HEK293 (cell line): ENCODE measurements around the gene ARNT2.

Experiments used
- CTCF ChIA-PET: fragments of 350-600 bp; formaldehyde crosslinking; extraction: SDS; loops from one replicate; lab custom pipeline; 2021; ENCODE audit warnings: antibody characterized with exemption; lab: Yijun Ruan, JAX
- POLR2A ChIA-PET: fragments of 300-600 bp; formaldehyde crosslinking; extraction: SDS; loops from one replicate; lab custom pipeline; 2020; ENCODE audit warnings: antibody characterized with exemption, inconsistent platforms; lab: Yijun Ruan, JAX
- H3K27ac ChIP-seq: fragments of 200-500 bp; sonication (Bioruptor generic); 2 replicates; pipeline ENCODE4 v1.5.1; 2014; ENCODE audit warnings: low read depth, low read length, control low read depth, inconsistent platforms; ENCODE audit errors: extremely low read depth
- H3K36me3 ChIP-seq, 2 experiments: fragments of 200-500 bp in 1 of 2; sonication (Bioruptor generic) in 1 of 2; 1 replicate in 1 of 2; 2 replicates in 1 of 2; pipeline ENCODE4 v1.5.1; 2014 to 2017; ENCODE audit warnings: inconsistent platforms in 2 of 2, low read length in 2 of 2; ENCODE audit not compliant: control insufficient read depth in 2 of 2, insufficient read depth in 1 of 2
- H3K4me1 ChIP-seq: fragments of 200-500 bp; sonication (Bioruptor generic); 2 replicates; pipeline ENCODE4 v1.5.1; 2014; ENCODE audit warnings: mild to moderate bottlenecking, low read length, inconsistent platforms; ENCODE audit not compliant: control insufficient read depth, insufficient read depth
- H3K4me3 ChIP-seq: 2 replicates; pipeline ENCODE4 v1.5.1; 2011; ENCODE audit warnings: low read depth, mild to moderate bottlenecking, control low read depth, low read length, moderate library complexity
- H3K9me3 ChIP-seq: fragments of 200-500 bp; sonication (Bioruptor generic); 2 replicates; pipeline ENCODE4 v1.5.1; 2014; ENCODE audit warnings: low read depth, low read length, inconsistent platforms; ENCODE audit not compliant: control insufficient read depth, insufficient read depth
- PBX3 ChIP-seq: sonication (generic); formaldehyde crosslinking; IDR thresholded peaks from 2 replicates; pipeline ENCODE4 v1.8.1; 2022; ENCODE audit warnings: mild to moderate bottlenecking, moderate library complexity, missing genetic modification reagents
- SALL2 ChIP-seq: fragments of 450-650 bp; formaldehyde crosslinking; IDR thresholded peaks from 2 replicates; pipeline ENCODE4 v1.5.0; 2017; ENCODE audit warnings: missing biosample characterization, mild to moderate bottlenecking, missing genetic modification characterization, borderline replicate concordance
- YY1 ChIP-seq: fragments of 450-650 bp; formaldehyde crosslinking; IDR thresholded peaks from 2 replicates; pipeline ENCODE4 v1.5.1; 2018; ENCODE audit warnings: missing biosample characterization, missing genetic modification characterization
- ZIC2 ChIP-seq: fragments of 450-650 bp; formaldehyde crosslinking; IDR thresholded peaks from 2 replicates; pipeline ENCODE4 v1.5.1; 2016; ENCODE audit warnings: missing biosample characterization, missing genetic modification characterization
- ZNF132 ChIP-seq: fragments of 450-650 bp; formaldehyde crosslinking; IDR thresholded peaks from 2 replicates; pipeline ENCODE4 v1.5.1; 2017; ENCODE audit warnings: missing biosample characterization, missing genetic modification characterization, borderline replicate concordance
- ZNF138 ChIP-seq: fragments of 450-650 bp; formaldehyde crosslinking; IDR thresholded peaks from 2 replicates; pipeline ENCODE4 v1.5.1; 2016; ENCODE audit warnings: missing biosample characterization, missing genetic modification characterization, borderline replicate concordance
- ZNF221 ChIP-seq: fragments of 450-650 bp; formaldehyde crosslinking; IDR thresholded peaks from 2 replicates; pipeline ENCODE4 v1.5.1; 2017; ENCODE audit warnings: missing biosample characterization, missing genetic modification characterization, borderline replicate concordance
- ZNF366 ChIP-seq: fragments of 450-650 bp; formaldehyde crosslinking; conservative IDR thresholded peaks from 2 replicates; pipeline ENCODE4 v1.5.1; 2016; ENCODE audit warnings: missing biosample characterization, missing genetic modification characterization
- ZNF518A ChIP-seq: fragments of 450-650 bp; formaldehyde crosslinking; conservative IDR thresholded peaks from 2 replicates; pipeline ENCODE4 v1.5.1; 2016; ENCODE audit warnings: low read depth, missing biosample characterization, missing genetic modification characterization
- ZNF645 ChIP-seq: fragments of 450-650 bp; formaldehyde crosslinking; IDR thresholded peaks from 2 replicates; pipeline ENCODE4; 2016; ENCODE audit warnings: missing biosample characterization, missing genetic modification characterization
- ZNF707 ChIP-seq: fragments of 450-650 bp; formaldehyde crosslinking; IDR thresholded peaks from 2 replicates; pipeline ENCODE4 v1.5.1; 2016; ENCODE audit warnings: missing biosample characterization, missing genetic modification characterization
- ZSCAN30 ChIP-seq: fragments of 450-650 bp; IDR thresholded peaks from 2 replicates; pipeline ENCODE4 v1.5.1; 2018; ENCODE audit warnings: missing biosample characterization, mild to moderate bottlenecking, missing genetic modification characterization, moderate library complexity
- ZSCAN4 ChIP-seq: fragments of 450-650 bp; formaldehyde crosslinking; IDR thresholded peaks from 2 replicates; pipeline ENCODE4 v1.5.1; 2017; ENCODE audit warnings: missing biosample characterization, missing genetic modification characterization
- TF ChIP-seq, protein P1 (sequence below): fragments of 450-650 bp; formaldehyde crosslinking; IDR thresholded peaks from 2 replicates; pipeline ENCODE4 v1.5.1; 2016; ENCODE audit warnings: missing biosample characterization, missing genetic modification characterization
- TF ChIP-seq, protein P2 (sequence below): fragments of 450-650 bp; formaldehyde crosslinking; IDR thresholded peaks from 2 replicates; pipeline ENCODE4 v1.5.1; 2016; ENCODE audit warnings: missing biosample characterization, missing genetic modification characterization

ARNT2 gene

GRCh38 chr15:80474224-80475215, 70.3 kb downstream of the ARNT2 start (continued):
- no peak for TF ChIP-seq ZNF645 (tag by site-specific recombination)

- TF ChIP-seq YY1 (no peak), ZNF707 (no peak), ZIC2 (tag by site-specific recombination) (no peak), SALL2 (tag by site-specific recombination) (no peak), ZNF518A (tag by site-specific recombination) (no peak), ZSCAN30 (tag by site-specific recombination) (no peak), ZNF221 (tag by site-specific recombination) (no peak)
- TF ChIP-seq, protein P1, sequence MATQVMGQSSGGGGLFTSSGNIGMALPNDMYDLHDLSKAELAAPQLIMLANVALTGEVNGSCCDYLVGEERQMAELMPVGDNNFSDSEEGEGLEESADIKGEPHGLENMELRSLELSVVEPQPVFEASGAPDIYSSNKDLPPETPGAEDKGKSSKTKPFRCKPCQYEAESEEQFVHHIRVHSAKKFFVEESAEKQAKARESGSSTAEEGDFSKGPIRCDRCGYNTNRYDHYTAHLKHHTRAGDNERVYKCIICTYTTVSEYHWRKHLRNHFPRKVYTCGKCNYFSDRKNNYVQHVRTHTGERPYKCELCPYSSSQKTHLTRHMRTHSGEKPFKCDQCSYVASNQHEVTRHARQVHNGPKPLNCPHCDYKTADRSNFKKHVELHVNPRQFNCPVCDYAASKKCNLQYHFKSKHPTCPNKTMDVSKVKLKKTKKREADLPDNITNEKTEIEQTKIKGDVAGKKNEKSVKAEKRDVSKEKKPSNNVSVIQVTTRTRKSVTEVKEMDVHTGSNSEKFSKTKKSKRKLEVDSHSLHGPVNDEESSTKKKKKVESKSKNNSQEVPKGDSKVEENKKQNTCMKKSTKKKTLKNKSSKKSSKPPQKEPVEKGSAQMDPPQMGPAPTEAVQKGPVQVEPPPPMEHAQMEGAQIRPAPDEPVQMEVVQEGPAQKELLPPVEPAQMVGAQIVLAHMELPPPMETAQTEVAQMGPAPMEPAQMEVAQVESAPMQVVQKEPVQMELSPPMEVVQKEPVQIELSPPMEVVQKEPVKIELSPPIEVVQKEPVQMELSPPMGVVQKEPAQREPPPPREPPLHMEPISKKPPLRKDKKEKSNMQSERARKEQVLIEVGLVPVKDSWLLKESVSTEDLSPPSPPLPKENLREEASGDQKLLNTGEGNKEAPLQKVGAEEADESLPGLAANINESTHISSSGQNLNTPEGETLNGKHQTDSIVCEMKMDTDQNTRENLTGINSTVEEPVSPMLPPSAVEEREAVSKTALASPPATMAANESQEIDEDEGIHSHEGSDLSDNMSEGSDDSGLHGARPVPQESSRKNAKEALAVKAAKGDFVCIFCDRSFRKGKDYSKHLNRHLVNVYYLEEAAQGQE (tag by site-specific recombination), result no peak
- ChIA-PET CTCF (interaction anchor here (0.6 to 3.2 kb wide), 8 partner anchors 11 to 304 kb away, joined by 3 to 13 read pairs (median 3); partner anchors contain the start of gene CEMIP), POLR2A (no interaction called here)
- H3K4me1 ChIP-seq, result no peaks in the 10 kb centered on the region
- H3K27ac ChIP-seq, result no peak overlapping the region
- H3K9me3 ChIP-seq, result no peaks in the 10 kb centered on the region
- no peak overlapping the region for H3K4me3 ChIP-seq
- H3K36me3 ChIP-seq, result peaks cover 6 to 10% of the 10 kb centered on the region in 2 experiments
Observed at GRCh38 chr15:80475572-80475971, 71.4 kb downstream of the ARNT2 start.

- ChIA-PET CTCF (interaction anchor here (0.6 to 2.4 kb wide), 4 partner anchors 37 to 303 kb away, joined by 3 to 9 read pairs (median 4); partner anchors contain the start of gene CEMIP), POLR2A (no interaction called here)
- Histone ChIP-seq H3K9me3 (no peaks in the 10 kb centered on the region), H3K27ac (no peak overlapping the region), H3K36me3 (peaks cover 1 to 10% of the 10 kb centered on the region in 2 experiments), H3K4me3 (no peak overlapping the region), H3K4me1 (no peaks in the 10 kb centered on the region)
- no peak for TF ChIP-seq ZNF132 (tag by site-specific recombination)
- TF ChIP-seq, protein P2, sequence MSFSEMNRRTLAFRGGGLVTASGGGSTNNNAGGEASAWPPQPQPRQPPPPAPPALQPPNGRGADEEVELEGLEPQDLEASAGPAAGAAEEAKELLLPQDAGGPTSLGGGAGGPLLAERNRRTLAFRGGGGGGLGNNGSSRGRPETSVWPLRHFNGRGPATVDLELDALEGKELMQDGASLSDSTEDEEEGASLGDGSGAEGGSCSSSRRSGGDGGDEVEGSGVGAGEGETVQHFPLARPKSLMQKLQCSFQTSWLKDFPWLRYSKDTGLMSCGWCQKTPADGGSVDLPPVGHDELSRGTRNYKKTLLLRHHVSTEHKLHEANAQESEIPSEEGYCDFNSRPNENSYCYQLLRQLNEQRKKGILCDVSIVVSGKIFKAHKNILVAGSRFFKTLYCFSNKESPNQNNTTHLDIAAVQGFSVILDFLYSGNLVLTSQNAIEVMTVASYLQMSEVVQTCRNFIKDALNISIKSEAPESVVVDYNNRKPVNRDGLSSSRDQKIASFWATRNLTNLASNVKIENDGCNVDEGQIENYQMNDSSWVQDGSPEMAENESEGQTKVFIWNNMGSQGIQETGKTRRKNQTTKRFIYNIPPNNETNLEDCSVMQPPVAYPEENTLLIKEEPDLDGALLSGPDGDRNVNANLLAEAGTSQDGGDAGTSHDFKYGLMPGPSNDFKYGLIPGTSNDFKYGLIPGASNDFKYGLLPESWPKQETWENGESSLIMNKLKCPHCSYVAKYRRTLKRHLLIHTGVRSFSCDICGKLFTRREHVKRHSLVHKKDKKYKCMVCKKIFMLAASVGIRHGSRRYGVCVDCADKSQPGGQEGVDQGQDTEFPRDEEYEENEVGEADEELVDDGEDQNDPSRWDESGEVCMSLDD, result no peak
- TF ChIP-seq ZSCAN4 (tag by site-specific recombination), result no peak
- no peak for TF ChIP-seq ZNF366
- no peak for TF ChIP-seq PBX3 (CRISPR knock-in tag)
- no peak for TF ChIP-seq ZNF138 (tag by site-specific recombination)
Observed at GRCh38 chr15:80476036-80476435, 71.9 kb downstream of the ARNT2 start.
